Activated CD4-positive, alpha-beta T cell treated with anti-CD3 and anti-CD28 coated beads, Interleukin-2, Interleukin-6, amounts not matched to agents 100 ng/mL and 50 ng/mL, durations not matched to agents 16 hours and 8 hours (primary cell): ENCODE results near the gene ACSL6.

Experiments
- DNase-seq: peaks from one replicate; pipeline ENCODE4 v3.0.0-alpha.2; 2020

ACSL6 gene

GRCh38 chr5:131974956-131975726, 36.3 kb downstream of the ACSL6 start:
- peak; percentile 20 for DNase-seq

- no peak for DNase-seq
Measured at GRCh38 chr5:131974622-131974955, 36.9 kb downstream of the ACSL6 start.

GRCh38 chr5:131974016-131974415, 37.4 kb downstream of the ACSL6 start:
- no peak for DNase-seq

GRCh38 chr5:131973089-131973712, 38.3 kb downstream of the ACSL6 start:
- no peak for DNase-seq

GRCh38 chr5:131968396-131968954, 43.0 kb downstream of the ACSL6 start:
- no peak for DNase-seq

GRCh38 chr5:131966551-131966950, 44.9 kb downstream of the ACSL6 start:
- no peak for DNase-seq

GRCh38 chr5:131965826-131966415, 45.5 kb downstream of the ACSL6 start:
- no peak for DNase-seq

GRCh38 chr5:131959906-131960305, 51.6 kb downstream of the ACSL6 start:
- DNase-seq: no peak

GRCh38 chr5:131959136-131959535, 52.3 kb downstream of the ACSL6 start:
- DNase-seq: no peak

- no peak for DNase-seq
Measured at GRCh38 chr5:131957721-131958441, 53.6 kb downstream of the ACSL6 start.

GRCh38 chr5:131953969-131954368, 57.5 kb downstream of the ACSL6 start:
- peak; percentile 47 for DNase-seq

- no peak for DNase-seq
Measured at GRCh38 chr5:131952301-131952857, 59.1 kb downstream of the ACSL6 start.

GRCh38 chr5:131950706-131951105, 60.8 kb downstream of the ACSL6 start:
- no peak for DNase-seq

- no peak for DNase-seq
Measured at GRCh38 chr5:131947445-131947844, 64.0 kb downstream of the ACSL6 start.

GRCh38 chr5:131945551-131946168, 65.8 kb downstream of the ACSL6 start, which contains the start of gene MEIKIN:
Gene MEIKIN (minus strand): TSS chr5:131945663. CDS start chr5:131945505, 158 bp downstream.
- DNase-seq: no peak

GRCh38 chr5:131944702-131945550, 66.5 kb downstream of the ACSL6 start:
- no peak for DNase-seq

- no peak for DNase-seq
Measured at GRCh38 chr5:131943916-131944315, 67.5 kb downstream of the ACSL6 start.

GRCh38 chr5:131942016-131942415, 69.4 kb downstream of the ACSL6 start:
- DNase-seq: no peak

GRCh38 chr5:131939690-131940345, 71.6 kb downstream of the ACSL6 start:
- DNase-seq: no peak

- no peak for DNase-seq
Measured at GRCh38 chr5:131932235-131932634, 79.2 kb downstream of the ACSL6 start.

- DNase-seq: no peak
Measured at GRCh38 chr5:131928957-131929356, 82.5 kb downstream of the ACSL6 start.
